A673 (cell line): Measurements from ENCODE around the gene GRPEL2. TPM values are rescaled to one million over a fixed set of nuclear protein-coding genes. Genes with fewer than 3 reads are reported as not detected.

ENCODE experiments used
- BruUV-seq: library from RNA; stranded (reverse); fragments of 400-500 nt; replicated peaks from 2 replicates; lab custom pipeline; 2021; lab: Mats Ljungman, UMichigan
- CTCF ChIA-PET: fragments of 300-600 bp; sonication (Branson Sonifier 250); formaldehyde crosslinking; loops from one replicate; lab custom pipeline; 2022; ENCODE audit warnings: antibody characterized with exemption; lab: Charles Lee
- POLR2A ChIA-PET: fragments of 300-600 bp; sonication (Branson Sonifier 250); formaldehyde crosslinking; loops from one replicate; lab custom pipeline; 2022; ENCODE audit warnings: antibody characterized with exemption; ENCODE audit not compliant: low non-redundant PET; lab: Charles Lee
- DNase-seq: peaks from one replicate; pipeline ENCODE4 v3.0.0-alpha.2; 2015; ENCODE audit warnings: low spot score
- H3K27ac ChIP-seq: fragments of 200-600 bp; sonication (generic); 2 replicates; pipeline ENCODE4 v1.5.1; 2016; ENCODE audit warnings: mixed run types, low read depth, mild to moderate bottlenecking, mixed read lengths, antibody characterized with exemption, low read length; ENCODE audit not compliant: poor library complexity, severe bottlenecking
- H3K27me3 ChIP-seq: fragments of 200-600 bp; sonication (generic); replicated peaks from 2 replicates; pipeline ENCODE4 v1.6.1; 2017; ENCODE audit warnings: mixed run types, low read depth, mild to moderate bottlenecking, mixed read lengths, antibody characterized with exemption, low read length; ENCODE audit not compliant: insufficient read depth, poor library complexity
- H3K36me3 ChIP-seq: fragments of 200-600 bp; sonication (generic); 2 replicates; pipeline ENCODE4 v1.6.1; 2016; ENCODE audit warnings: mixed run types, mild to moderate bottlenecking, mixed read lengths, antibody characterized with exemption, low read length; ENCODE audit not compliant: insufficient read depth, poor library complexity, severe bottlenecking
- H3K4me1 ChIP-seq: fragments of 200-600 bp; sonication (generic); 2 replicates; pipeline ENCODE4 v1.6.1; 2017; ENCODE audit warnings: mixed run types, mild to moderate bottlenecking, mixed read lengths, antibody characterized with exemption, low read length; ENCODE audit not compliant: insufficient read depth, poor library complexity, severe bottlenecking
- H3K4me3 ChIP-seq: fragments of 200-600 bp; sonication (generic); 2 replicates; pipeline ENCODE4 v1.5.1; 2016; ENCODE audit warnings: low read depth, mixed run types, mild to moderate bottlenecking, mixed read lengths, low read length; ENCODE audit not compliant: poor library complexity, severe bottlenecking
- H3K9me3 ChIP-seq: fragments of 200-600 bp; sonication (generic); 2 replicates; pipeline ENCODE4 v1.6.1; 2016; ENCODE audit warnings: mixed run types, low read depth, mild to moderate bottlenecking, mixed read lengths, antibody characterized with exemption, low read length; ENCODE audit not compliant: poor library complexity, severe bottlenecking
- EZH2 ChIP-seq: fragments of 200-600 bp; sonication (generic); IDR thresholded peaks from 2 replicates; pipeline ENCODE4 v1.6.1; 2017; ENCODE audit warnings: borderline replicate concordance, low read depth, mild to moderate bottlenecking, mixed read lengths, antibody characterized with exemption, low read length; ENCODE audit not compliant: poor library complexity, severe bottlenecking
- intact Hi-C: fragments of 100-400 bp; cut with micrococcal nuclease; formaldehyde crosslinking; loops from one replicate; pipeline ENCODE4 v1.10.0; 2022; ENCODE audit not compliant: unreplicated experiment
- total RNA-seq: library from RNA; stranded (reverse); gene quantifications from 2 replicates; pipeline ENCODE4 v1.2.3, GENCODE V29; 2021
- TF ChIP-seq, protein P1 (sequence below): fragments of 300-800, 200-600 bp; sonication (generic); conservative IDR thresholded peaks from 2 replicates; pipeline ENCODE4 v1.5.1; 2017; ENCODE audit warnings: low read depth, mild to moderate bottlenecking, antibody characterized with exemption, low read length, moderate library complexity, mixed read lengths

GRPEL2 gene
- total RNA-seq, 1 experiment from 2014 or later = 33.2 TPM

DNA sequence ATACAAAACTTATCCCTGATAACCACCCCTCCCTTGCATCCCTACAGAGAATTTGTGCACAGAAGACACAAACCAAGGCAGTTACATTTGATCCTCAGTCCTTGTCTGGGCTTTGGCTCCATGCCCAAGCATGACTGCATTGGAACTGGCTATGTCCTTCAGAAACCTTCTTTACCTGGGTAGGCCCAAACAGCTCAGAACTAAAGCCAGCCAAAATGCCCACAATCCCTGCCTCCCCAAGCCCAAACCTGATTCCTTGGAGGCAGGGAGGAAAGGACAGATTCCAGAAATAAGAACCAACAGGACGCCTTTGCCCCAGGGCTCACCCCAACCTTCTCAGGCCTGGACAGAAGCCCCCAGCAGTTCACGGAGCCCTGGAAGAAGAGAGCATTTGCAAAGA, 25.6 kb downstream of the GRPEL2 start:
- ChIA-PET POLR2A (no interaction called here), CTCF (interaction anchor here (1.5 kb wide), 1 partner anchor 194 kb away, joined by 3 read pairs; no protein-coding TSS in a partner anchor)
- Histone ChIP-seq H3K4me3 (no peak overlapping the region), H3K36me3 (no peaks in the 10 kb centered on the region), H3K9me3 (no peaks in the 10 kb centered on the region), H3K4me1 (no peaks in the 10 kb centered on the region), H3K27me3 (no peaks in the 10 kb centered on the region), H3K27ac (no peak overlapping the region)
- BruUV-seq = no TSS peak
- no peak for DNase-seq
- TF ChIP-seq, protein P1, sequence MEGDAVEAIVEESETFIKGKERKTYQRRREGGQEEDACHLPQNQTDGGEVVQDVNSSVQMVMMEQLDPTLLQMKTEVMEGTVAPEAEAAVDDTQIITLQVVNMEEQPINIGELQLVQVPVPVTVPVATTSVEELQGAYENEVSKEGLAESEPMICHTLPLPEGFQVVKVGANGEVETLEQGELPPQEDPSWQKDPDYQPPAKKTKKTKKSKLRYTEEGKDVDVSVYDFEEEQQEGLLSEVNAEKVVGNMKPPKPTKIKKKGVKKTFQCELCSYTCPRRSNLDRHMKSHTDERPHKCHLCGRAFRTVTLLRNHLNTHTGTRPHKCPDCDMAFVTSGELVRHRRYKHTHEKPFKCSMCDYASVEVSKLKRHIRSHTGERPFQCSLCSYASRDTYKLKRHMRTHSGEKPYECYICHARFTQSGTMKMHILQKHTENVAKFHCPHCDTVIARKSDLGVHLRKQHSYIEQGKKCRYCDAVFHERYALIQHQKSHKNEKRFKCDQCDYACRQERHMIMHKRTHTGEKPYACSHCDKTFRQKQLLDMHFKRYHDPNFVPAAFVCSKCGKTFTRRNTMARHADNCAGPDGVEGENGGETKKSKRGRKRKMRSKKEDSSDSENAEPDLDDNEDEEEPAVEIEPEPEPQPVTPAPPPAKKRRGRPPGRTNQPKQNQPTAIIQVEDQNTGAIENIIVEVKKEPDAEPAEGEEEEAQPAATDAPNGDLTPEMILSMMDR = no peak
- no peak for TF ChIP-seq EZH2
- intact Hi-C loops = loop anchor here (2.0 kb wide), 1 partner anchor 54 kb away; no protein-coding TSS in a partner anchor

DNA sequence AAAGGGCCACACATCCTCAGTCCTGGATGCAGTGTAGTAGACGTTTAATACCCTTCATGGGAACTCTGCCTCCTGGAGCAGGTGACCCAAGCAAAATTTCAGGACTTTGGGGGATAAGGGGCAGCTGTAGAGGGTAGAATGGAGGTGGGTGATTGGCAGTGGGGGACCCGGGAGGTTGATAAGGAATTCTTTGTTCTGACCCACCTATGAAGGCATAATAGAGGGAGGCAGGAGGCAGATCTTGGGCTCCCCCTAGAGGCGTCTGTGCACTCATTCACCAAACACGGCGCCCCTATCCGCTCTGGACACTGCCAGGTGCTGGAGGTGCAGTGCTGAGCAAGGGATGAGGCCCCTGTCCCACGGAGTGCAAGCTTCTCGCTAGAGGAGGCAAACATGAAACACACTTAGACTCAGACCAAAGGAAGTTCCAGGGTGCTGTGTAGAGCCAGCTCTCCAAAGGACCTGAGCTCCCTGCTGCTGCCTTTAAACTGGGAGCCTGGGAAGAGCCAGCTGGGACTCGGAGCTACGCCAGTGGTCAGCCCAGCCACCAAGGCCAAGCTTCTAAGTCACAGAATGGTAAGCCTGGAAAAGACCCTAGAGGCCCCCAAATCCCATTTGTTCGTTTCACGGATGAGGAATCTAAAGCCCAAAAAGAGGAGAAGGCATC, 26.1 kb downstream of the GRPEL2 start:
- peak; percentile 64 for DNase-seq
- Histone ChIP-seq H3K9me3 (no peaks in the 10 kb centered on the region), H3K27me3 (no peaks in the 10 kb centered on the region), H3K4me1 (no peaks in the 10 kb centered on the region), H3K4me3 (no peak overlapping the region), H3K27ac (no peak overlapping the region), H3K36me3 (no peaks in the 10 kb centered on the region)
- CTCF ChIA-PET = interaction anchor here (1.0 to 1.5 kb wide), 3 partner anchors 50 to 193 kb away, joined by 3 to 4 read pairs (median 3); no protein-coding TSS in a partner anchor
- no TSS peak for BruUV-seq
- TF ChIP-seq EZH2 = no peak
- TF ChIP-seq, protein P1 = peak; percentile 87
- POLR2A ChIA-PET = no interaction called here
- intact Hi-C loops = loop anchor here (2.0 kb wide), 1 partner anchor 55 kb away; no protein-coding TSS in a partner anchor

DNA sequence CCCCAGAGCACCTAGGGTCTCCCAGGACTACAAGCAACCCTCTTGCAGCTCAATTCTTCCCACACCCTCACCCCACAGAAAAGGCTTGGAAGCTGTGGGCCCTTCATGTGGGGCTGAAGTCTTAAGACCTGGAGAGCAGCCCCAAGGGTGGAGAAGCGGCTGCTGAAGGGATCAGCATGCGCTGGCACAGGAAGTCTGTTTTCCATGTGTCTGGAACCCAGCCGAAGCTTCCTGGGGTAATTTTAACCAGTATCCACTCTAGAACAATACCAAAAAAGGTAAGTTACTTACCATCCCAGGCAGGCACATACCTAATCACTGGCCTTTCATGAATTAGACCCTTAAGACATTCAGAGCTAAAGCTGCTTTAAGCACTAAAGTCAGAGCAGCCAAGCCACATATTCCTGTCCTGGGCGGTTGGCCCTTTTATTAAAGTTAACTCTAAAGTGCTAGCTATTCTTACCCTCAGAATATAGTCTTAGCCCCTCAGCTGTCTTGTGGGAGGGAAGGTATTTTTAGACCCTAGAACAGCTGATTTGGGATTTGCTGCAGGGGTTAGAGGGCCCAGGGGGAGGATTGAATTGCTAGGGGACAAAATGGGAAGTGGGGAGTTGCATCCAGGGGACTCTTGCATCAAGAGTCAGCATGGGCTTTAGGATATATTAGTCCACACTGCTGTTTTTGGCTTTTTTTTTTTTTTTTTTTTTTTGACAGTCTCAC, 26.9 kb downstream of the GRPEL2 start:
- DNase-seq = no peak
- ChIA-PET POLR2A (no interaction called here), CTCF (interaction anchor here (0.6 to 1.5 kb wide), 4 partner anchors 51 to 1289 kb away, joined by 3 to 4 read pairs (median 3); no protein-coding TSS in a partner anchor)
- no peak for TF ChIP-seq EZH2
- TF ChIP-seq, protein P1 = no peak
- Histone ChIP-seq H3K9me3 (no peaks in the 10 kb centered on the region), H3K27me3 (no peaks in the 10 kb centered on the region), H3K4me3 (no peak overlapping the region), H3K36me3 (no peaks in the 10 kb centered on the region), H3K4me1 (no peaks in the 10 kb centered on the region), H3K27ac (no peak overlapping the region)
- intact Hi-C loops = no loop called here
- no TSS peak for BruUV-seq
